ENCODE results near the gene PSMD14. TPM values are rescaled to one million over a fixed set of nuclear protein-coding genes. Genes with fewer than 3 reads are reported as not detected.

PSMD14 gene
- total RNA-seq, 1 donor from 2014 or later: 36.0 TPM

DNA sequence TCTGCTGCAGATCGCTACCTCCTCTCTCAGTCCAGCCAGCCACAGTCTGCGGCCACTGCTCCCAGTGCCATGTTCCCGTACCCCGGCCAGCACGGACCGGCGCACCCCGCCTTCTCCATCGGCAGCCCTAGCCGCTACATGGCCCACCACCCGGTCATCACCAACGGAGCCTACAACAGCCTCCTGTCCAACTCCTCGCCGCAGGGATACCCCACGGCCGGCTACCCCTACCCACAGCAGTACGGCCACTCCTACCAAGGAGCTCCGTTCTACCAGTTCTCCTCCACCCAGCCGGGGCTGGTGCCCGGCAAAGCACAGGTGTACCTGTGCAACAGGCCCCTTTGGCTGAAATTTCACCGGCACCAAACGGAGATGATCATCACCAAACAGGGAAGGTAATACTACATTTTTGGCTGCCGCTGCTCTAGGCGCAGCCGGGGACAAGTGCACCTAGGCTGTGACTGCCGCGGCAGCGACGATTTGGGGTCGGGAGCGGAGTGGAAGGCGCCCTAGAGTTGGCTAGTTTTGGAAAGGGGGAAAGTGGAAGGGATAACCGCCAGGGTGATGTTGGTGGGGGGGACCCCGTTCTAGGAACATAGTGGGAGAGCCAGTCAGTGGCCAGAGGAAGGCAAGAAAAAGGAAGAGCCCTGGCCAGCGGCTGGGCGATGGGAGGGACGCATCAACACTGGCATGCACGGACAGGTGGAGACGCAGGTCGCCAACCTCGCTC, 108.6 kb downstream of the PSMD14 start:
- Histone ChIP-seq H3K4me3 (ENCODE audit: low read length in 3 of 3) (peak overlapping the region in 2 of 3 donors; percentile 2 to 25), H3K36me3 (ENCODE audit: control insufficient read depth in 3 of 3, insufficient read depth in 3 of 3, low read length in 3 of 3) (no peaks in the 10 kb centered on the region), H3K4me1 (ENCODE audit: control insufficient read depth in 3 of 3, insufficient read depth in 3 of 3, low read length in 3 of 3) (peaks cover 26 to 37% (median 32%) of the 10 kb centered on the region in 3 donors), H3K9me3 (ENCODE audit: control insufficient read depth in 3 of 3, low read length in 3 of 3) (no peaks in the 10 kb centered on the region), H3K9ac (ENCODE audit: low read depth in 1 of 3, low read length in 3 of 3) (no peak overlapping the region), H3K27me3 (ENCODE audit: control insufficient read depth in 3 of 3, insufficient read depth in 3 of 3, low read length in 3 of 3) (peaks cover 69 to 77% (median 73%) of the 10 kb centered on the region in 3 donors), H3K27ac (ENCODE audit: low read depth, low read length) (no peak overlapping the region)

DNA sequence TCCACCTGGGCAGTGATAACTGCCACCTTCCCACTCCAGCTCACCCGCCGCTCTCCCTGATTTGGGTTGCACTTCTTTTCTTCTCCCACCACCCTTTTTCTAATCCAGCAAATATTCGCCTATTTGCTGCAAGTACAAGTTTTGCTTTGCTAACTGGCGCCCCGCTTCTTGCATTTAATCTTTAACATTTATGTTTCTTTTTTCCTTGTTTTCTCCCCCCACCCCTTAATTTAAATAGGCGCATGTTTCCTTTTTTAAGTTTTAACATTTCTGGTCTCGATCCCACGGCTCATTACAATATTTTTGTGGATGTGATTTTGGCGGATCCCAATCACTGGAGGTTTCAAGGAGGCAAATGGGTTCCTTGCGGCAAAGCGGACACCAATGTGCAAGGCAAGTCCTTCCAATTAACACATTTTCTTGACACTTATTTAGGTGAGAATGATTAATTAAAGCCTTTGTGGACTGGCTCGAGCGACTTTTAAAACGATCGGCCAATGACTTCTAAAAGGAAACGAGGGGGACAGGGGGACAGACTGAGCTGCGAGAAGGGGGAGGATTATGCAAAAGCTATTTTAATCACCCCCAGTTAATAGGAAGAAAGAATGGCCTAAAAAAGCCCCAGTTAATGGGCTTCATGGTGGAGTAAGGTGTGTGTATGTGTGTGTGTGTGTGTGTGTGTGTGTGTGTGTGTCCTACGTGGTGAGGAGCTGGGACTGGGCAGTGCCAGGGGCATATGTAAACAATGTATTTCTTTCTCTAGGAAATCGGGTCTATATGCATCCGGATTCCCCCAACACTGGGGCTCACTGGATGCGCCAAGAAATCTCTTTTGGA, 109.4 kb downstream of the PSMD14 start:
- Histone ChIP-seq H3K36me3 (ENCODE audit: control insufficient read depth in 3 of 3, insufficient read depth in 3 of 3, low read length in 3 of 3) (no peaks in the 10 kb centered on the region), H3K4me3 (ENCODE audit: low read length in 3 of 3) (no peak overlapping the region), H3K9ac (ENCODE audit: low read depth in 1 of 3, low read length in 3 of 3) (no peak overlapping the region), H3K4me1 (ENCODE audit: control insufficient read depth in 3 of 3, insufficient read depth in 3 of 3, low read length in 3 of 3) (peaks cover 26 to 37% (median 32%) of the 10 kb centered on the region in 3 donors), H3K27ac (ENCODE audit: low read depth, low read length) (no peak overlapping the region), H3K9me3 (ENCODE audit: control insufficient read depth in 3 of 3, low read length in 3 of 3) (no peaks in the 10 kb centered on the region), H3K27me3 (ENCODE audit: control insufficient read depth in 3 of 3, insufficient read depth in 3 of 3, low read length in 3 of 3) (peaks cover 77 to 84% (median 81%) of the 10 kb centered on the region in 3 donors)

DNA sequence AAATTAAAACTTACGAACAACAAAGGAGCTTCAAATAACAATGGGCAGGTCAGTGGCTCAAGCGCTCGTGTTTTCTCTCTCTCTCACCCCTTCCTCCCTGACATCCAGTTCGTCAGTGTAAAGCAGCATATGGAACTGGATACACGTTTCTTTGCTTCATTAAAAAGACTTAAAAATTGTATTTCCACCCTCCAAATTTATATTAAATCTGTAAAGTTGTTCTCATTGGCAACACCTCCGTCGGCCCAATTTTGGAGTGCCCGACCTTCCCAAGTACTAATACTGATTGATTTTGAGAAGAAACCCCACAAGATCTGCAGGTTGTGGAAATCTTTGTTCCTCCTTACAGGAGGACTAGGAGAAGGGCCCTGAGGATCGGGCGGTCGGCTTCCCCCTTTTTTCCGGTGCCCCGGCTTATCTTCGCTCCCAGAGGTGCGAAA, 110.1 kb downstream of the PSMD14 start:
- peaks cover 84 to 90% (median 87%) of the 10 kb centered on the region in 3 donors for H3K27me3 ChIP-seq (ENCODE audit: control insufficient read depth in 3 of 3, insufficient read depth in 3 of 3, low read length in 3 of 3)
- H3K36me3 ChIP-seq (ENCODE audit: control insufficient read depth in 3 of 3, insufficient read depth in 3 of 3, low read length in 3 of 3): no peaks in the 10 kb centered on the region
- H3K27ac ChIP-seq (ENCODE audit: low read depth, low read length): no peak overlapping the region
- H3K9me3 ChIP-seq (ENCODE audit: control insufficient read depth in 3 of 3, low read length in 3 of 3): no peaks in the 10 kb centered on the region
- no peak overlapping the region for H3K4me3 ChIP-seq (ENCODE audit: low read length in 3 of 3)
- H3K9ac ChIP-seq (ENCODE audit: low read depth in 1 of 3, low read length in 3 of 3): no peak overlapping the region
- H3K4me1 ChIP-seq (ENCODE audit: control insufficient read depth in 3 of 3, insufficient read depth in 3 of 3, low read length in 3 of 3): peaks cover 26 to 37% (median 32%) of the 10 kb centered on the region in 3 donors

DNA sequence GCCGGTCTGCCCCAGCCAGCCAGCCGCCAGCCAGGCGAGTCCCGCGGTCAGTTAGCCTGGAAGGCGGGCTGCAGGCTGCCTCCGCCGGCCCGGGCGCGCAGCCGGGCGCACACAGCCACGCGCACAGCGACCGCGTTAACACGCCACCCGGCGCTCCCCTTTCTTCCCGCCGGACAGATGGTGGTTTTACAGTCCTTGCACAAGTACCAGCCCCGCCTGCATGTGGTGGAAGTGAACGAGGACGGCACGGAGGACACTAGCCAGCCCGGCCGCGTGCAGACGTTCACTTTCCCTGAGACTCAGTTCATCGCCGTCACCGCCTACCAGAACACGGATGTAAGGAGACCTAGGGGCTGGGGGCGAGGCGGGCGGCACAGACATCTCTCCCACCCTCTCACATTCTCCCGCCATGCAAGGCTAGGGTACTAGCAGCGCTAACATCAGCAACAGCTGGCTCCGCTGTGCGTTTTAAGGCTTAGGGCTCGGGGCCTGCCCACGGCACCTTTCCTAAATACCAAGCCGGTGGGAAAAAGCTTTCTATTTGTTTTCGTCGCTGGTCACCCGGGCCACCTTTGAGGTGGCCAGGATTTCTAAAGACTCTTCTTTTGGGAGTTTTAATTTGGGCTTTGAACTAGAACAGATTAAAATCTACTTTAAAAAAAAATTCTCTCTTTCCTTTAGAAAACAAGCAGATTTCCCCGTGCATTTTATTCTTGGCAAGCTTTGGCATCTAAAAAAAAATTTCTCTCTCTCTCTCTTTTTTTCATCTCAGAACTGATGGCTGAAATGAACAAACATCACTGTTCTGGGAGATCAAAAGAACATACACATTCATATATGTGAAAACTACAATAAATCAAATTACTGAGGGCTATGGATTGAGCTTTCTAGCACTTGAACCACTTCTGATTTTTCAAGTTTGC, 110.8 kb downstream of the PSMD14 start:
- Histone ChIP-seq H3K27me3 (ENCODE audit: control insufficient read depth in 3 of 3, insufficient read depth in 3 of 3, low read length in 3 of 3) (peaks cover 87 to 97% (median 91%) of the 10 kb centered on the region in 3 donors), H3K9ac (ENCODE audit: low read depth in 1 of 3, low read length in 3 of 3) (no peak overlapping the region), H3K4me3 (ENCODE audit: low read length in 3 of 3) (peak overlapping the region in 2 of 3 donors; percentile 52 to 60), H3K36me3 (ENCODE audit: control insufficient read depth in 3 of 3, insufficient read depth in 3 of 3, low read length in 3 of 3) (no peaks in the 10 kb centered on the region), H3K4me1 (ENCODE audit: control insufficient read depth in 3 of 3, insufficient read depth in 3 of 3, low read length in 3 of 3) (peaks cover 27 to 40% (median 32%) of the 10 kb centered on the region in 3 donors), H3K9me3 (ENCODE audit: control insufficient read depth in 3 of 3, low read length in 3 of 3) (no peaks in the 10 kb centered on the region), H3K27ac (ENCODE audit: low read depth, low read length) (no peak overlapping the region)

DNA sequence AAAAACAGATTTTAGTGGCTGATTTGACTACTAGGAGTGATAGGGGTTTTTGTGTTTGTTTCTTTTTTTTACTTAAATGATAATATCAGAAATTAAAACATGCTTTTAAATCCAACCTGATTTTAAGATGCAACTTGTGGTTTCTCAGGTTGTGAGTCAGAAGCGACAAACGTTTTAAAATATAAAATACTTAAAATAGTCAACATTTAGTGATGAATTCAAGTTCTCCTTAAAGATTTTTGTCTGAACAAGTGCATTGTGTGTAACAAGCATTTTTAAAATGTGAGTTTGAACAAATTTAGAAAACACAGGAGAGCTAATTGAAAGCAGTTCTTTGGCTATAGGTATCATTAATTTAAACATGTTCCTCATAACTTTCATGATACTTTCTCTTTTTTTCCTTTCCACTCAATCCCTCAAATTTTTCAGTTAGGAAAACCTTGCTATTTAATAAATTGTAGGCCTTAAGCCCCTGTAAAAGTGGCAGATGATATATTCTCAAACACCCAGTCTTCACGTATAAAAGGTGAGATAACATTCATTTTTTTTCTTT, 111.5 kb downstream of the PSMD14 start:
- Histone ChIP-seq H3K9me3 (ENCODE audit: control insufficient read depth in 3 of 3, low read length in 3 of 3) (no peaks in the 10 kb centered on the region), H3K9ac (ENCODE audit: low read depth in 1 of 3, low read length in 3 of 3) (no peak overlapping the region), H3K27me3 (ENCODE audit: control insufficient read depth in 3 of 3, insufficient read depth in 3 of 3, low read length in 3 of 3) (peaks cover 90 to 99% (median 92%) of the 10 kb centered on the region in 3 donors), H3K4me1 (ENCODE audit: control insufficient read depth in 3 of 3, insufficient read depth in 3 of 3, low read length in 3 of 3) (peaks cover 26 to 34% (median 29%) of the 10 kb centered on the region in 3 donors), H3K27ac (ENCODE audit: low read depth, low read length) (no peak overlapping the region), H3K4me3 (ENCODE audit: low read length in 3 of 3) (no peak overlapping the region), H3K36me3 (ENCODE audit: control insufficient read depth in 3 of 3, insufficient read depth in 3 of 3, low read length in 3 of 3) (no peaks in the 10 kb centered on the region)

DNA sequence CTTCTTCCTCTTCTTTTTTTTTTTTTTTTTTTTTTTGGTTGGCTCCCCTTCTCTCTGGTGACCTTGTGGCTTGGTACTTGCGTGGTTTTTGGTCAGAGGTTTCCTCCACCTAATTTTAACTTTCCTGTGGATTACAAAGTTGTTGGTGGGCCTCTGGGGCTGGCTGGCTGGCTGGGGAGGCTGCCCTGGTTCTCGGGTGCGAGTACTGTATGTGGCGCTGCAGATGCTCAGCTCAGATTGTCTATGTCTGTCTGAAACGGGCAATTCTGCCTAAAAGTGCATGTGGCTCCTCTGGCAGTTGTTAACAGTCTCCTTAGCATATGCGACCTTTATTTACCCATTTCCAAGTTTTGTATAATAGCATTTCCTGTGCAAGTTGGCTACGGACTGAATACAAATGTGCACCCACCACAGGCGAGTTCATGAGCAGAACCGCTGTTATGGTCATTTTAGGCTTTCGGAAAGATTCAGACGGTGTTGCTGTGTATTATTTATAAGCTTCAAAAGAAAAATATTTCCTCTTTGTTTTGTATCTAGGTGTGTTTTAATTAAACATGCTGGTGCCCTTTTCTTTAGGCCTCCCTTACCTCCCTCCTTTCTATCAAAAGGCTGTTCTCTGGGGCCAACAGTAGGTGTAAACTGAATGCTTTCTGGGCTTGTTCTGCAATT, 112.3 kb downstream of the PSMD14 start:
- Histone ChIP-seq H3K27me3 (ENCODE audit: control insufficient read depth in 3 of 3, insufficient read depth in 3 of 3, low read length in 3 of 3) (peaks cover 91 to 99% (median 92%) of the 10 kb centered on the region in 3 donors), H3K27ac (ENCODE audit: low read depth, low read length) (no peak overlapping the region)

DNA sequence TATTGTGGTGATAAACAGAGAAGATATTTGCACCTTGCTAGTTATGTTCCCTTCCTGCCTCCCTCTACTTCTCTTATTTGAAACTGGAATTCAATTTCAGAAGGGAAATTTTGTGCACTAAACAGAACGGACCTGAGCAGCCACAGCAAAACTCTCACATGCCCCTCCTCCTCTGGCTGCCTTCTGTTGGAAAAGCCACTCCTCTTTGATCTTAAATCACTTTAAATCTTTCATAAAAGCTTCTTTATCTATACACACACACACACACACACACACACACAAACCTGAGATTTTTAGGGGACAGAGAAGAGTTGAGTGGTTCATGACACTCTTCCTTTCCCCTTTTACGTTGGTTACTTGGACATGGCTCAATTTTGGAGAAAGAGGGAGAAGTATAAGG, 113.5 kb downstream of the PSMD14 start:
- no peak overlapping the region for H3K27ac ChIP-seq (ENCODE audit: low read depth, low read length)
- H3K4me1 ChIP-seq (ENCODE audit: control insufficient read depth in 3 of 3, insufficient read depth in 3 of 3, low read length in 3 of 3): peaks cover 10 to 21% (median 20%) of the 10 kb centered on the region in 3 donors
- no peak overlapping the region for H3K4me3 ChIP-seq (ENCODE audit: low read length in 3 of 3)
- no peak overlapping the region for H3K9ac ChIP-seq (ENCODE audit: low read depth in 1 of 3, low read length in 3 of 3)
- H3K36me3 ChIP-seq (ENCODE audit: control insufficient read depth in 3 of 3, insufficient read depth in 3 of 3, low read length in 3 of 3): no peaks in the 10 kb centered on the region
- no peaks in the 10 kb centered on the region for H3K9me3 ChIP-seq (ENCODE audit: control insufficient read depth in 3 of 3, low read length in 3 of 3)
- H3K27me3 ChIP-seq (ENCODE audit: control insufficient read depth in 3 of 3, insufficient read depth in 3 of 3, low read length in 3 of 3): peaks cover 91 to 99% (median 92%) of the 10 kb centered on the region in 3 donors

More for the DNA sequence above, 112.3 kb downstream of the PSMD14 start:
- H3K36me3 ChIP-seq (ENCODE audit: control insufficient read depth in 3 of 3, insufficient read depth in 3 of 3, low read length in 3 of 3): no peaks in the 10 kb centered on the region
- H3K9me3 ChIP-seq (ENCODE audit: control insufficient read depth in 3 of 3, low read length in 3 of 3): no peaks in the 10 kb centered on the region
- H3K9ac ChIP-seq (ENCODE audit: low read depth in 1 of 3, low read length in 3 of 3): no peak overlapping the region
- peaks cover 20 to 27% (median 26%) of the 10 kb centered on the region in 3 donors for H3K4me1 ChIP-seq (ENCODE audit: control insufficient read depth in 3 of 3, insufficient read depth in 3 of 3, low read length in 3 of 3)
- H3K4me3 ChIP-seq (ENCODE audit: low read length in 3 of 3): no peak overlapping the region

DNA sequence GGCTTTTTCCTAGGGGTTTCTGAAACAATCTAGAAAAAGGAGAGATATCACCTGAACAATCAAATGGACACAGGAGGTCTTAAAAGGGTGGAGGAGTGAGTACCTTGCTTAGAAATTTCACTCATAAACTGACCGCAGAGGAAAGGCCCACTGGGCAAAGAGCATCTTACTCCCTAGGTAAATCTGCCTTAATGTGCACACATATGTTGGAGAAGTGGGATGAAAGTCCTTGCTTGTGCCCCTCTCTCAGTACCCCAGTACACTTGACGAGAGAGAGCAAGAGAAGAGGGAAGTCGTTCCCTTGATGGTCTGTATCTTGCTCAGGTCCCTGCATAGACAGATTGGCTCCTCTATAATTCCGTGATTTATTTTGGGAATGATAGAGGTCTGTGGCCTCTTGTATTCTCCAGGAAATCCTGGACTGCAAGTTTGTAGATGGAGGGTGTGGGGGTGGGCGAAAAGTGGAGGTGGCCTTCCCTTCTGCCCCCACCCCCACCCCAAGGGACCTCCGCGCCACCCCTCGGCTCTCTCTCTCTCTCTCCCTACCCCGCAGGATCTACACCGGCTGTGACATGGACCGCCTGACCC, 114.7 kb downstream of the PSMD14 start:
- H3K9me3 ChIP-seq (ENCODE audit: control insufficient read depth in 3 of 3, low read length in 3 of 3): no peaks in the 10 kb centered on the region
- H3K36me3 ChIP-seq (ENCODE audit: control insufficient read depth in 3 of 3, insufficient read depth in 3 of 3, low read length in 3 of 3): no peaks in the 10 kb centered on the region
- peaks cover 90 to 98% (median 92%) of the 10 kb centered on the region in 3 donors for H3K27me3 ChIP-seq (ENCODE audit: control insufficient read depth in 3 of 3, insufficient read depth in 3 of 3, low read length in 3 of 3)
- no peak overlapping the region for H3K9ac ChIP-seq (ENCODE audit: low read depth in 1 of 3, low read length in 3 of 3)
- peaks cover 10 to 18% (median 17%) of the 10 kb centered on the region in 3 donors for H3K4me1 ChIP-seq (ENCODE audit: control insufficient read depth in 3 of 3, insufficient read depth in 3 of 3, low read length in 3 of 3)
- H3K27ac ChIP-seq (ENCODE audit: low read depth, low read length): no peak overlapping the region
- H3K4me3 ChIP-seq (ENCODE audit: low read length in 3 of 3): peak overlapping the region in 1 of 3 donors; percentile 46
